Body of pancreas (tissue), 4 donors: ENCODE data around the gene ZG16. TPM values are rescaled to one million over a fixed set of nuclear protein-coding genes. Genes with fewer than 3 reads are reported as not detected.
A peak's percentile ranks its signal among the peaks of the same experiment; 100 is the strongest.
"Not testable (repeated sequence)": the region's sequence is repeated elsewhere in the genome, so short reads cannot be mapped to it uniquely, and the experiment has no call there.

Experiments used
- ATAC-seq: fragments of 150-250 bp; one replicate; pipeline ENCODE4 v1.9.1; 2016
- DNase-seq, 4 donors: peaks; one replicate each; pipeline ENCODE4 v3.0.0-alpha.2; 2019
- H3K27ac ChIP-seq, 4 donors: fragments of 200-600 bp; sonication (generic); 1 replicate in 3 of 4; 2 replicates in 1 of 4; pipeline versions ENCODE4 v1.5.1 to v1.6.1; 2016 to 2019; ENCODE audit warnings: mild to moderate bottlenecking in 1 of 4, mixed read lengths in 1 of 4, moderate library complexity in 1 of 4
- H3K27me3 ChIP-seq, 2 donors: fragments of 200-600 bp; sonication (generic); one replicate each; pipeline ENCODE4 v1.6.0; 2016; ENCODE audit warnings: mild to moderate bottlenecking in 1 of 2
- H3K36me3 ChIP-seq, 2 donors: fragments of 200-600 bp; sonication (generic); replicated peaks in 1 of 2; 2 replicates each; pipeline ENCODE4 v1.5.1; 2016; ENCODE audit warnings: low read depth in 2 of 2; ENCODE audit not compliant: insufficient read depth in 1 of 2
- H3K4me1 ChIP-seq: fragments of 200-600 bp; sonication (generic); one replicate; pipeline ENCODE4 v1.6.0; 2016
- H3K4me3 ChIP-seq, 2 donors: fragments of 200-600 bp; sonication (generic); 1 replicate in 1 of 2; 2 replicates in 1 of 2; pipeline ENCODE4 v1.5.1; 2016 to 2019
- H3K9me3 ChIP-seq, 3 donors: fragments of 200-600 bp; sonication (generic); 1 replicate in 2 of 3; 2 replicates in 1 of 3; pipeline ENCODE4 v1.5.1; 2016
- POLR2A ChIP-seq, 3 donors: fragments of 450-650 bp; IDR thresholded peaks; one replicate each; pipeline ENCODE4 v1.6.1; 2016; ENCODE audit warnings: antibody characterized with exemption in 3 of 3, mild to moderate bottlenecking in 2 of 3
- WGBS, 2 donors: methylation state at CpG; one replicate each; pipeline ENCODE4 v1.1.5; 2017; 5-methylcytosine and 5-hydroxymethylcytosine counted together
- intact Hi-C: fragments of 100-400 bp; cut with DNase I; formaldehyde crosslinking; loops from one replicate; pipeline ENCODE4 v1.15.1; 2023
- total RNA-seq, 2 donors: library from RNA; depleted of rRNA; stranded (reverse); fragments of >200 nt; gene quantifications; one replicate each; pipeline ENCODE4 v1.1.0, GENCODE V29; 2016
- TF ChIP-seq, protein P1 (sequence below), 7 experiments: fragments of 450-650 bp in 4 of 7; fragments of 200-600 bp in 3 of 7; sonication (generic) in 3 of 7; IDR thresholded peaks; one replicate each; pipeline ENCODE4 v1.5.1; 2016 to 2019; ENCODE audit warnings: antibody characterized with exemption in 7 of 7

The ZG16 gene
- total RNA-seq, 2 donors from 2014 or later, result 0.26 to 0.99 TPM

DNA sequence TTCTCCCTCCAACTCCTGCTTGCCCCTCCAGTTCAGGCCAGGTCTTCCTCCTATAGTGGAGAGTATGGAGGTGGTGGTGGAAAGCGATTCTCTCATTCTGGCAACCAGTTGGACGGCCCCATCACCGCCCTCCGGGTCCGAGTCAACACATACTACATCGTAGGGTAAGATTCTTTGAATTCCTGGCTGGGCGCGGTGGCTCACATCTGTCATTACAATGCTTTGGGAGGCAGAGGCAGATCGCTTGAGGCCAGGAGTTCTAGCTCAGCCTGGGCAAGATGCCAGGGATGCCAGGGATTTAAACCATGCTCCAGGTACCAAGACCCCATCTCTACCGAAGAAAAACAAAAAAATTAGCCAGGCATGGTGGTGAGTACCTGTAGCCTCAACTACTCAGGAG is 1.4 kb downstream of the ZG16 start:
- 55 to 84% methylated on average over 9 to 10 of the region's 10 CpGs for WGBS, 2 donors
- intact Hi-C loops, result no loop called here
- ATAC-seq, result no peak
- peak in 1 of 4 donors; percentile 22 for DNase-seq
- H3K4me1 ChIP-seq, result peaks cover 27% of the 10 kb centered on the region
- no peaks in the 10 kb centered on the region for H3K9me3 ChIP-seq
- no peak overlapping the region for H3K4me3 ChIP-seq
- TF ChIP-seq, protein P1, sequence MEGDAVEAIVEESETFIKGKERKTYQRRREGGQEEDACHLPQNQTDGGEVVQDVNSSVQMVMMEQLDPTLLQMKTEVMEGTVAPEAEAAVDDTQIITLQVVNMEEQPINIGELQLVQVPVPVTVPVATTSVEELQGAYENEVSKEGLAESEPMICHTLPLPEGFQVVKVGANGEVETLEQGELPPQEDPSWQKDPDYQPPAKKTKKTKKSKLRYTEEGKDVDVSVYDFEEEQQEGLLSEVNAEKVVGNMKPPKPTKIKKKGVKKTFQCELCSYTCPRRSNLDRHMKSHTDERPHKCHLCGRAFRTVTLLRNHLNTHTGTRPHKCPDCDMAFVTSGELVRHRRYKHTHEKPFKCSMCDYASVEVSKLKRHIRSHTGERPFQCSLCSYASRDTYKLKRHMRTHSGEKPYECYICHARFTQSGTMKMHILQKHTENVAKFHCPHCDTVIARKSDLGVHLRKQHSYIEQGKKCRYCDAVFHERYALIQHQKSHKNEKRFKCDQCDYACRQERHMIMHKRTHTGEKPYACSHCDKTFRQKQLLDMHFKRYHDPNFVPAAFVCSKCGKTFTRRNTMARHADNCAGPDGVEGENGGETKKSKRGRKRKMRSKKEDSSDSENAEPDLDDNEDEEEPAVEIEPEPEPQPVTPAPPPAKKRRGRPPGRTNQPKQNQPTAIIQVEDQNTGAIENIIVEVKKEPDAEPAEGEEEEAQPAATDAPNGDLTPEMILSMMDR (IDR thresholded peaks at IDR 0.05), result no peak
- no peak for TF ChIP-seq POLR2A (IDR thresholded peaks at IDR 0.05)
- no peaks in the 10 kb centered on the region for H3K36me3 ChIP-seq
- H3K27me3 ChIP-seq, result no peaks in the 10 kb centered on the region
- H3K27ac ChIP-seq, result no peak overlapping the region

GRCh38 chr16:29783094-29783953 is 5.3 kb downstream of the ZG16 start:
- WGBS, 2 donors, result 76 to 81% methylated on average over 13 of the region's 13 CpGs
- intact Hi-C loops, result not testable (repeated sequence)

GRCh38 chr16:29784157-29784556 is 6.1 kb downstream of the ZG16 start:
- Histone ChIP-seq H3K27ac (no peak overlapping the region), H3K9me3 (no peaks in the 10 kb centered on the region), H3K4me3 (no peak overlapping the region), H3K36me3 (no peaks in the 10 kb centered on the region), H3K27me3 (no peaks in the 10 kb centered on the region), H3K4me1 (peaks cover 18% of the 10 kb centered on the region)
- WGBS, 2 donors, result 92 to 93% methylated on average over 2 of the region's 2 CpGs
- TF ChIP-seq POLR2A (IDR thresholded peaks at IDR 0.05), result no peak
- TF ChIP-seq, protein P1 (IDR thresholded peaks at IDR 0.05), result no peak
- DNase-seq, result no peak
- no peak for ATAC-seq
- intact Hi-C loops, result no loop called here

More at GRCh38 chr16:29783094-29783953, 5.3 kb downstream of the ZG16 start:
- not testable (repeated sequence) for DNase-seq, H3K27ac ChIP-seq, H3K27me3 ChIP-seq, H3K4me3 ChIP-seq, H3K9me3 ChIP-seq, ATAC-seq, H3K36me3 ChIP-seq
- peaks cover 26% of the 10 kb centered on the region for H3K4me1 ChIP-seq

GRCh38 chr16:29784901-29785500 is 6.9 kb downstream of the ZG16 start:
- intact Hi-C loops, result no loop called here
- no peaks in the 10 kb centered on the region for H3K9me3 ChIP-seq

GRCh38 chr16:29787155-29787554 is 9.1 kb downstream of the ZG16 start:
- H3K27ac ChIP-seq, H3K27me3 ChIP-seq, intact Hi-C loops, H3K36me3 ChIP-seq, H3K9me3 ChIP-seq, DNase-seq, H3K4me3 ChIP-seq, ATAC-seq: not testable (repeated sequence)
- peaks cover 32% of the 10 kb centered on the region for H3K4me1 ChIP-seq
- 78 to 79% methylated on average over 4 of the region's 4 CpGs for WGBS, 2 donors

More at GRCh38 chr16:29784901-29785500, 6.9 kb downstream of the ZG16 start:
- Histone ChIP-seq H3K27ac (no peak overlapping the region), H3K4me1 (peaks cover 19% of the 10 kb centered on the region), H3K4me3 (no peak overlapping the region), H3K36me3 (no peaks in the 10 kb centered on the region), H3K27me3 (no peaks in the 10 kb centered on the region)
- 14 to 16% methylated on average over 26 to 35 of the region's 38 CpGs for WGBS, 2 donors
- ATAC-seq (peak; percentile 91), DNase-seq (peak; percentile 70 to 80 (median 74))
- peak in 1 of 3 donors; percentile 25 for TF ChIP-seq POLR2A (IDR thresholded peaks at IDR 0.05)
- TF ChIP-seq, protein P1 (IDR thresholded peaks at IDR 0.05), result peak; percentile 64 to 85 (median 77)
